Thymus (tissue), 14 donors: ENCODE data around the gene KIF2C. TPM values are rescaled to one million over a fixed set of nuclear protein-coding genes. Genes with fewer than 3 reads are reported as not detected.
A peak's percentile ranks its signal among the peaks of the same experiment; 100 is the strongest.

Source experiments
- DNase-seq, 9 donors: peaks; one replicate each; pipeline ENCODE4 v3.0.0-alpha.2; 2013; ENCODE audit warnings: low spot score in 9 of 9, low read depth in 6 of 9, missing footprints in 1 of 9
- H3K27ac ChIP-seq, 2 donors: one replicate each; pipeline ENCODE4 v1.5.1; 2013; ENCODE audit warnings: control low read depth in 1 of 2, low read depth in 1 of 2, low read length in 1 of 2, mild to moderate bottlenecking in 1 of 2, moderate library complexity in 1 of 2
- H3K27me3 ChIP-seq, 2 donors: one replicate each; pipeline ENCODE4 v1.5.1; 2013; ENCODE audit warnings: low read length in 1 of 2; ENCODE audit not compliant: control insufficient read depth in 2 of 2, insufficient read depth in 1 of 2
- H3K36me3 ChIP-seq, 2 donors: one replicate each; pipeline ENCODE4 v1.5.1; 2013; ENCODE audit warnings: low read length in 1 of 2, mild to moderate bottlenecking in 1 of 2, moderate library complexity in 1 of 2; ENCODE audit not compliant: control insufficient read depth in 2 of 2, insufficient read depth in 2 of 2
- H3K4me1 ChIP-seq, 2 donors: one replicate each; pipeline ENCODE4 v1.5.1; 2013; ENCODE audit warnings: low read length in 2 of 2; ENCODE audit not compliant: control insufficient read depth in 2 of 2, insufficient read depth in 2 of 2
- H3K4me3 ChIP-seq, 2 donors: one replicate each; pipeline ENCODE4 v1.5.1; 2013; ENCODE audit warnings: low read length in 2 of 2, control low read depth in 1 of 2, mild to moderate bottlenecking in 1 of 2
- H3K9me3 ChIP-seq, 2 donors: one replicate each; pipeline ENCODE4 v1.5.1; 2013; ENCODE audit warnings: low read length in 1 of 2, mild to moderate bottlenecking in 1 of 2; ENCODE audit not compliant: control insufficient read depth in 2 of 2, insufficient read depth in 1 of 2
- WGBS: extraction: QIAGEN DNeasy Blood & Tissue Kit; methylation state at CpG from one replicate; pipeline ENCODE4 v1.1.7; 2013; 5-methylcytosine and 5-hydroxymethylcytosine counted together
- long read RNA-seq, 10 donors: transcript quantifications; one replicate each; lab custom pipeline, GENCODE V29; 2026
- polyA plus RNA-seq: library from polyadenylated mRNA; stranded (reverse); fragments of 200-250 nt; gene quantifications from one replicate; pipeline ENCODE4 v1.2.3, GENCODE V29; 2013
- total RNA-seq: library from RNA; stranded (reverse); fragments of 120-200 nt; gene quantifications from one replicate; pipeline ENCODE4 v1.2.4, GENCODE V29; 2013
- donor health status: healthy.

Gene KIF2C
- 42.1 TPM for total RNA-seq
- polyA plus RNA-seq = 6.2 TPM
- long read RNA-seq, donor 1, partial matches to known transcripts = 0 of 2 reads
- long read RNA-seq, donor 1, other reads (novel, unspliced or antisense) = 0 of 2 reads
- long read RNA-seq, donor 2, transcript KIF2C-202 (21 exons, 2,879 nt) = major isoform, 18 of 24 reads
- long read RNA-seq, donor 2, partial matches to known transcripts = 6 of 24 reads
- long read RNA-seq, donor 2, other reads (novel, unspliced or antisense) = 0 of 24 reads
- long read RNA-seq, donor 3, transcript KIF2C-202 (21 exons, 2,879 nt) = major isoform, 12 of 12 reads
- long read RNA-seq, donor 3, partial matches to known transcripts = 0 of 12 reads
- long read RNA-seq, donor 3, other reads (novel, unspliced or antisense) = 0 of 12 reads
- long read RNA-seq, donor 4, partial matches to known transcripts = 0 of 3 reads
- long read RNA-seq, donor 4, other reads (novel, unspliced or antisense) = 0 of 3 reads
- long read RNA-seq, donor 5, transcript KIF2C-202 (21 exons, 2,879 nt) = major isoform, 8 of 14 reads
- long read RNA-seq, donor 5, partial matches to known transcripts = 0 of 14 reads
- long read RNA-seq, donor 5, other reads (novel, unspliced or antisense) = 6 of 14 reads
- long read RNA-seq, donor 6, partial matches to known transcripts = 0 of 4 reads
- long read RNA-seq, donor 6, other reads (novel, unspliced or antisense) = 0 of 4 reads
- long read RNA-seq, donor 7, transcript KIF2C-202 (21 exons, 2,879 nt) = major isoform, 8 of 22 reads
- long read RNA-seq, donor 7, partial matches to known transcripts = 14 of 22 reads
- long read RNA-seq, donor 7, other reads (novel, unspliced or antisense) = 0 of 22 reads
- long read RNA-seq, donor 8, partial matches to known transcripts = 0 of 2 reads
- long read RNA-seq, donor 8, other reads (novel, unspliced or antisense) = 0 of 2 reads
- long read RNA-seq, donor 9, partial matches to known transcripts = 0 of 4 reads
- long read RNA-seq, donor 9, other reads (novel, unspliced or antisense) = 0 of 4 reads
- long read RNA-seq, donor 10, partial matches to known transcripts = 5 of 7 reads
- long read RNA-seq, donor 10, other reads (novel, unspliced or antisense) = 0 of 7 reads

- H3K4me3 ChIP-seq = peak within 1 kb of the TSS; percentile 66 to 83
- WGBS = under 1% methylated on average over 57 of the region's 57 CpGs
- no peaks in the 10 kb centered on the region for H3K9me3 ChIP-seq
- H3K27me3 ChIP-seq = no peaks in the 10 kb centered on the region
- H3K36me3 ChIP-seq = peaks cover 6 to 27% of the 10 kb centered on the region in 2 donors
- peaks cover 11 to 22% of the 10 kb centered on the region in 2 donors for H3K4me1 ChIP-seq
- peak; percentile 94 to 98 (median 95) for DNase-seq
- peak within 1 kb of the TSS; percentile 73 to 90 for H3K27ac ChIP-seq
These were observed at the start of gene KIF2C for GRCh38 chr1:44739307-44740178. TSS of gene KIF2C (plus strand) at chr1:44739837. CDS start at chr1:44739933, 96 bp downstream.

DNA sequence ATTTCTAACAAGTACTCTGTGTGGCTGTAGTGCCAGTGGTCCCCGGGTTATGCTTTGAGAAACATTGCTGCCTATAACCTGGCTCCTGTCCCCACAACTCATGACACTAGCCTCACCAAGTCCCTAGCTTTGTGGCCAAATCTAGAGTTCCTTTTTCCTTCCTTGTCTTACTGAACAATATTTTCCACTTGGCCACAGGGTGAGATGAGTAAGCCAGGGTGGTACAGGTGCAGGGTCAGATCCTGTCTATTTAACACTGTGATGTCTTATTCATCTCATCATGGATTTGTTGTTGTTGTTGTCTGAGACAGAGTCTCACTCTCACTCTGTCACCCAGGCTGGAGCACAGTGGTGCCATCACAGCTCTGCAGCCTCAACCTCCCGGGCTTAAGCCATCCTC lies 46.5 kb upstream of the KIF2C start:
- no peak for DNase-seq
- no peaks in the 10 kb centered on the region for H3K27me3 ChIP-seq
- H3K27ac ChIP-seq = no peak overlapping the region
- H3K9me3 ChIP-seq = no peaks in the 10 kb centered on the region
- H3K4me1 ChIP-seq = peaks cover 0 to 9% of the 10 kb centered on the region in 2 donors
- WGBS = 95% methylated on average over 2 of the region's 2 CpGs
- H3K36me3 ChIP-seq = no peaks in the 10 kb centered on the region
- H3K4me3 ChIP-seq = no peak overlapping the region

DNA sequence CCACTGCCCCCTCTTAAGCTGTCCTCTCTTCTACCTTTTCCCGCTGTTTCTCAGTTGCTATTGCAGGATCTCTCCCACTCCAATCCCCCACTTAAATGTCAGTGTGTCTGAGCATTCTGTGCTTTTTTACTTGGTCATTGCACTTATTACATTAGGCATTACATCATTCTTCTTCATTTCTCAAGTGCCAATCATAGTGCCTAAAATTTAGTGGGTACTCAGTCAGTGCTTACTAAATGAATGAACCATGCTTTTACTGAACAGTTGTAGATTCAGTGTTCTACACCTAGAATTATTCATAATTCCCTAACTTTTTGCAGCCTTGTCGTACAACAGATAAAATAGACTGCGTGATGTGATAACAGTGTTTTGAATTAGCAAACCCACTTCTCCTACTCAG lies 45.7 kb upstream of the KIF2C start:
- Histone ChIP-seq H3K4me1 (peaks cover 0 to 9% of the 10 kb centered on the region in 2 donors), H3K9me3 (no peaks in the 10 kb centered on the region), H3K27ac (no peak overlapping the region), H3K27me3 (no peaks in the 10 kb centered on the region), H3K4me3 (no peak overlapping the region), H3K36me3 (no peaks in the 10 kb centered on the region)
- no peak for DNase-seq
- WGBS = 99% methylated on average over 3 of the region's 3 CpGs

GRCh38 chr1:44694863-44695478 lies 44.7 kb upstream of the KIF2C start:
- no peak overlapping the region for H3K4me3 ChIP-seq
- no peaks in the 10 kb centered on the region for H3K36me3 ChIP-seq
- peaks cover 0 to 9% of the 10 kb centered on the region in 2 donors for H3K4me1 ChIP-seq
- 94% methylated on average over 7 of the region's 7 CpGs for WGBS
- H3K27me3 ChIP-seq = no peaks in the 10 kb centered on the region
- DNase-seq = no peak
- H3K27ac ChIP-seq = no peak overlapping the region
- no peaks in the 10 kb centered on the region for H3K9me3 ChIP-seq

- H3K27me3 ChIP-seq = no peaks in the 10 kb centered on the region
- 97% methylated on average over 4 of the region's 4 CpGs for WGBS
These were observed 44.0 kb upstream of the KIF2C start for GRCh38 chr1:44695671-44696070.

GRCh38 chr1:44696101-44696500 lies 43.5 kb upstream of the KIF2C start:
- H3K4me1 ChIP-seq = peaks cover 0 to 9% of the 10 kb centered on the region in 2 donors
- 97% methylated on average over 3 of the region's 3 CpGs for WGBS
- no peaks in the 10 kb centered on the region for H3K36me3 ChIP-seq
- H3K9me3 ChIP-seq = no peaks in the 10 kb centered on the region
- no peaks in the 10 kb centered on the region for H3K27me3 ChIP-seq
- DNase-seq = no peak
- H3K4me3 ChIP-seq = no peak overlapping the region
- H3K27ac ChIP-seq = no peak overlapping the region

More at GRCh38 chr1:44695671-44696070, 44.0 kb upstream of the KIF2C start:
- Histone ChIP-seq H3K4me1 (peaks cover 0 to 9% of the 10 kb centered on the region in 2 donors), H3K27ac (no peak overlapping the region), H3K9me3 (no peaks in the 10 kb centered on the region), H3K4me3 (no peak overlapping the region), H3K36me3 (no peaks in the 10 kb centered on the region)
- DNase-seq = no peak

- Histone ChIP-seq H3K27me3 (no peaks in the 10 kb centered on the region), H3K4me3 (no peak overlapping the region), H3K27ac (peak overlapping the region in 1 of 2 donors; percentile 3), H3K36me3 (no peaks in the 10 kb centered on the region), H3K4me1 (peaks cover 0 to 9% of the 10 kb centered on the region in 2 donors), H3K9me3 (no peaks in the 10 kb centered on the region)
- WGBS = 46% methylated on average over 7 of the region's 7 CpGs
- peak in 2 of 9 donors; percentile 43 to 65 for DNase-seq
These were observed 42.8 kb upstream of the KIF2C start for GRCh38 chr1:44696789-44697345.

- no peak for DNase-seq
- H3K36me3 ChIP-seq = no peaks in the 10 kb centered on the region
- H3K4me3 ChIP-seq = no peak overlapping the region
- WGBS = 84% methylated on average over 3 of the region's 3 CpGs
- H3K27ac ChIP-seq = no peak overlapping the region
- H3K9me3 ChIP-seq = no peaks in the 10 kb centered on the region
- H3K4me1 ChIP-seq = peaks cover 0 to 9% of the 10 kb centered on the region in 2 donors
- no peaks in the 10 kb centered on the region for H3K27me3 ChIP-seq
These were observed 41.5 kb upstream of the KIF2C start for GRCh38 chr1:44698138-44698537.
